ENCODE results near the gene NLRP3.

NLRP3 gene

GRCh38 chr1:247437551-247438505 is 21.9 kb downstream of the NLRP3 start:
- Histone ChIP-seq H3K27ac (ENCODE audit: low read depth, low read length) (no peak overlapping the region), H3K9ac (ENCODE audit: low read depth in 1 of 2, low read length in 2 of 2) (no peak overlapping the region)

GRCh38 chr1:247440001-247440620 is 24.1 kb downstream of the NLRP3 start:
- Histone ChIP-seq H3K9me3 (ENCODE audit: control insufficient read depth in 1 of 2, low read length in 2 of 2) (no peaks in the 10 kb centered on the region), H3K27me3 (ENCODE audit: control insufficient read depth in 1 of 2, insufficient read depth in 2 of 2, low read length in 2 of 2) (no peaks in the 10 kb centered on the region), H3K9ac (ENCODE audit: low read depth in 1 of 2, low read length in 2 of 2) (no peak overlapping the region), H3K4me3 (ENCODE audit: low read depth in 1 of 2, low read length in 2 of 2) (no peak overlapping the region), H3K36me3 (ENCODE audit: control insufficient read depth in 1 of 2, insufficient read depth in 2 of 2, low read length in 2 of 2) (no peaks in the 10 kb centered on the region), H3K27ac (ENCODE audit: low read depth, low read length) (no peak overlapping the region), H3K4me1 (ENCODE audit: control insufficient read depth in 1 of 2, insufficient read depth in 2 of 2, low read length in 2 of 2) (peaks cover 0 to 8% of the 10 kb centered on the region in 2 donors)

More at GRCh38 chr1:247437551-247438505, 21.9 kb downstream of the NLRP3 start:
- no peaks in the 10 kb centered on the region for H3K27me3 ChIP-seq (ENCODE audit: control insufficient read depth in 1 of 2, insufficient read depth in 2 of 2, low read length in 2 of 2)
- no peak overlapping the region for H3K4me3 ChIP-seq (ENCODE audit: low read depth in 1 of 2, low read length in 2 of 2)
- no peaks in the 10 kb centered on the region for H3K9me3 ChIP-seq (ENCODE audit: control insufficient read depth in 1 of 2, low read length in 2 of 2)
- H3K36me3 ChIP-seq (ENCODE audit: control insufficient read depth in 1 of 2, insufficient read depth in 2 of 2, low read length in 2 of 2), result no peaks in the 10 kb centered on the region
- H3K4me1 ChIP-seq (ENCODE audit: control insufficient read depth in 1 of 2, insufficient read depth in 2 of 2, low read length in 2 of 2), result peaks cover 0 to 8% of the 10 kb centered on the region in 2 donors

- Histone ChIP-seq H3K9me3 (ENCODE audit: control insufficient read depth in 1 of 2, low read length in 2 of 2) (no peaks in the 10 kb centered on the region), H3K27ac (ENCODE audit: low read depth, low read length) (no peak overlapping the region), H3K4me3 (ENCODE audit: low read depth in 1 of 2, low read length in 2 of 2) (no peak overlapping the region), H3K36me3 (ENCODE audit: control insufficient read depth in 1 of 2, insufficient read depth in 2 of 2, low read length in 2 of 2) (no peaks in the 10 kb centered on the region), H3K27me3 (ENCODE audit: control insufficient read depth in 1 of 2, insufficient read depth in 2 of 2, low read length in 2 of 2) (no peaks in the 10 kb centered on the region), H3K9ac (ENCODE audit: low read depth in 1 of 2, low read length in 2 of 2) (no peak overlapping the region), H3K4me1 (ENCODE audit: control insufficient read depth in 1 of 2, insufficient read depth in 2 of 2, low read length in 2 of 2) (peaks cover 0 to 8% of the 10 kb centered on the region in 2 donors)
These were observed 25.6 kb downstream of the NLRP3 start for GRCh38 chr1:247441606-247442005.

- H3K4me3 ChIP-seq (ENCODE audit: low read depth in 1 of 2, low read length in 2 of 2), result no peak overlapping the region
- no peak overlapping the region for H3K27ac ChIP-seq (ENCODE audit: low read depth, low read length)
- H3K36me3 ChIP-seq (ENCODE audit: control insufficient read depth in 1 of 2, insufficient read depth in 2 of 2, low read length in 2 of 2), result no peaks in the 10 kb centered on the region
- H3K9ac ChIP-seq (ENCODE audit: low read depth in 1 of 2, low read length in 2 of 2), result no peak overlapping the region
- no peaks in the 10 kb centered on the region for H3K9me3 ChIP-seq (ENCODE audit: control insufficient read depth in 1 of 2, low read length in 2 of 2)
- no peaks in the 10 kb centered on the region for H3K27me3 ChIP-seq (ENCODE audit: control insufficient read depth in 1 of 2, insufficient read depth in 2 of 2, low read length in 2 of 2)
- peaks cover 0 to 8% of the 10 kb centered on the region in 2 donors for H3K4me1 ChIP-seq (ENCODE audit: control insufficient read depth in 1 of 2, insufficient read depth in 2 of 2, low read length in 2 of 2)
These were observed 26.2 kb downstream of the NLRP3 start for GRCh38 chr1:247442164-247442563.

GRCh38 chr1:247443641-247444040 is 27.7 kb downstream of the NLRP3 start:
- H3K4me3 ChIP-seq (ENCODE audit: low read depth in 1 of 2, low read length in 2 of 2), result no peak overlapping the region

GRCh38 chr1:247444571-247444970 is 28.6 kb downstream of the NLRP3 start:
- H3K27me3 ChIP-seq (ENCODE audit: control insufficient read depth in 1 of 2, insufficient read depth in 2 of 2, low read length in 2 of 2), result no peaks in the 10 kb centered on the region

More at GRCh38 chr1:247443641-247444040, 27.7 kb downstream of the NLRP3 start:
- Histone ChIP-seq H3K9ac (ENCODE audit: low read depth in 1 of 2, low read length in 2 of 2) (no peak overlapping the region), H3K4me1 (ENCODE audit: control insufficient read depth in 1 of 2, insufficient read depth in 2 of 2, low read length in 2 of 2) (no peaks in the 10 kb centered on the region), H3K36me3 (ENCODE audit: control insufficient read depth in 1 of 2, insufficient read depth in 2 of 2, low read length in 2 of 2) (no peaks in the 10 kb centered on the region), H3K27ac (ENCODE audit: low read depth, low read length) (no peak overlapping the region), H3K27me3 (ENCODE audit: control insufficient read depth in 1 of 2, insufficient read depth in 2 of 2, low read length in 2 of 2) (no peaks in the 10 kb centered on the region), H3K9me3 (ENCODE audit: control insufficient read depth in 1 of 2, low read length in 2 of 2) (no peaks in the 10 kb centered on the region)

GRCh38 chr1:247445526-247446356 is 29.8 kb downstream of the NLRP3 start:
- Histone ChIP-seq H3K4me1 (ENCODE audit: control insufficient read depth in 1 of 2, insufficient read depth in 2 of 2, low read length in 2 of 2) (no peaks in the 10 kb centered on the region), H3K9ac (ENCODE audit: low read depth in 1 of 2, low read length in 2 of 2) (no peak overlapping the region), H3K4me3 (ENCODE audit: low read depth in 1 of 2, low read length in 2 of 2) (no peak overlapping the region), H3K9me3 (ENCODE audit: control insufficient read depth in 1 of 2, low read length in 2 of 2) (no peaks in the 10 kb centered on the region), H3K36me3 (ENCODE audit: control insufficient read depth in 1 of 2, insufficient read depth in 2 of 2, low read length in 2 of 2) (no peaks in the 10 kb centered on the region), H3K27ac (ENCODE audit: low read depth, low read length) (no peak overlapping the region), H3K27me3 (ENCODE audit: control insufficient read depth in 1 of 2, insufficient read depth in 2 of 2, low read length in 2 of 2) (no peaks in the 10 kb centered on the region)

More at GRCh38 chr1:247444571-247444970, 28.6 kb downstream of the NLRP3 start:
- Histone ChIP-seq H3K4me1 (ENCODE audit: control insufficient read depth in 1 of 2, insufficient read depth in 2 of 2, low read length in 2 of 2) (no peaks in the 10 kb centered on the region), H3K27ac (ENCODE audit: low read depth, low read length) (no peak overlapping the region), H3K9ac (ENCODE audit: low read depth in 1 of 2, low read length in 2 of 2) (no peak overlapping the region), H3K4me3 (ENCODE audit: low read depth in 1 of 2, low read length in 2 of 2) (no peak overlapping the region), H3K36me3 (ENCODE audit: control insufficient read depth in 1 of 2, insufficient read depth in 2 of 2, low read length in 2 of 2) (no peaks in the 10 kb centered on the region), H3K9me3 (ENCODE audit: control insufficient read depth in 1 of 2, low read length in 2 of 2) (no peaks in the 10 kb centered on the region)

GRCh38 chr1:247447162-247447909 is 31.4 kb downstream of the NLRP3 start:
- no peaks in the 10 kb centered on the region for H3K9me3 ChIP-seq (ENCODE audit: control insufficient read depth in 1 of 2, low read length in 2 of 2)
- no peak overlapping the region for H3K27ac ChIP-seq (ENCODE audit: low read depth, low read length)
- H3K4me3 ChIP-seq (ENCODE audit: low read depth in 1 of 2, low read length in 2 of 2), result peak overlapping the region in 1 of 2 donors; percentile 53
- peak overlapping the region in 1 of 2 donors; percentile 10 for H3K9ac ChIP-seq (ENCODE audit: low read depth in 1 of 2, low read length in 2 of 2)
- H3K27me3 ChIP-seq (ENCODE audit: control insufficient read depth in 1 of 2, insufficient read depth in 2 of 2, low read length in 2 of 2), result no peaks in the 10 kb centered on the region
- H3K4me1 ChIP-seq (ENCODE audit: control insufficient read depth in 1 of 2, insufficient read depth in 2 of 2, low read length in 2 of 2), result no peaks in the 10 kb centered on the region
- H3K36me3 ChIP-seq (ENCODE audit: control insufficient read depth in 1 of 2, insufficient read depth in 2 of 2, low read length in 2 of 2), result no peaks in the 10 kb centered on the region

- no peaks in the 10 kb centered on the region for H3K27me3 ChIP-seq (ENCODE audit: control insufficient read depth in 1 of 2, insufficient read depth in 2 of 2, low read length in 2 of 2)
These were observed 32.3 kb downstream of the NLRP3 start for GRCh38 chr1:247448107-247448791.

More at GRCh38 chr1:247448107-247448791, 32.3 kb downstream of the NLRP3 start:
- Histone ChIP-seq H3K9me3 (ENCODE audit: control insufficient read depth in 1 of 2, low read length in 2 of 2) (no peaks in the 10 kb centered on the region), H3K4me3 (ENCODE audit: low read depth in 1 of 2, low read length in 2 of 2) (peak overlapping the region; percentile 53 to 66), H3K9ac (ENCODE audit: low read depth in 1 of 2, low read length in 2 of 2) (peak overlapping the region; percentile 10 to 12), H3K27ac (ENCODE audit: low read depth, low read length) (no peak overlapping the region), H3K4me1 (ENCODE audit: control insufficient read depth in 1 of 2, insufficient read depth in 2 of 2, low read length in 2 of 2) (no peaks in the 10 kb centered on the region), H3K36me3 (ENCODE audit: control insufficient read depth in 1 of 2, insufficient read depth in 2 of 2, low read length in 2 of 2) (no peaks in the 10 kb centered on the region)
